HG03175 (cell line): ENCODE results near the gene MDN1.
"Not testable (repeated sequence)": the region's sequence is repeated elsewhere in the genome, so short reads cannot be mapped to it uniquely, and the experiment has no call there.

Experiments
- ATAC-seq: cut with Tn5 transposase; IDR thresholded peaks from one replicate; pipeline ENCODE4 v1.9.1; 2021; ENCODE audit warnings: mild to moderate bottlenecking, moderate library complexity; ENCODE audit not compliant: unreplicated experiment

MDN1 gene, protein sequence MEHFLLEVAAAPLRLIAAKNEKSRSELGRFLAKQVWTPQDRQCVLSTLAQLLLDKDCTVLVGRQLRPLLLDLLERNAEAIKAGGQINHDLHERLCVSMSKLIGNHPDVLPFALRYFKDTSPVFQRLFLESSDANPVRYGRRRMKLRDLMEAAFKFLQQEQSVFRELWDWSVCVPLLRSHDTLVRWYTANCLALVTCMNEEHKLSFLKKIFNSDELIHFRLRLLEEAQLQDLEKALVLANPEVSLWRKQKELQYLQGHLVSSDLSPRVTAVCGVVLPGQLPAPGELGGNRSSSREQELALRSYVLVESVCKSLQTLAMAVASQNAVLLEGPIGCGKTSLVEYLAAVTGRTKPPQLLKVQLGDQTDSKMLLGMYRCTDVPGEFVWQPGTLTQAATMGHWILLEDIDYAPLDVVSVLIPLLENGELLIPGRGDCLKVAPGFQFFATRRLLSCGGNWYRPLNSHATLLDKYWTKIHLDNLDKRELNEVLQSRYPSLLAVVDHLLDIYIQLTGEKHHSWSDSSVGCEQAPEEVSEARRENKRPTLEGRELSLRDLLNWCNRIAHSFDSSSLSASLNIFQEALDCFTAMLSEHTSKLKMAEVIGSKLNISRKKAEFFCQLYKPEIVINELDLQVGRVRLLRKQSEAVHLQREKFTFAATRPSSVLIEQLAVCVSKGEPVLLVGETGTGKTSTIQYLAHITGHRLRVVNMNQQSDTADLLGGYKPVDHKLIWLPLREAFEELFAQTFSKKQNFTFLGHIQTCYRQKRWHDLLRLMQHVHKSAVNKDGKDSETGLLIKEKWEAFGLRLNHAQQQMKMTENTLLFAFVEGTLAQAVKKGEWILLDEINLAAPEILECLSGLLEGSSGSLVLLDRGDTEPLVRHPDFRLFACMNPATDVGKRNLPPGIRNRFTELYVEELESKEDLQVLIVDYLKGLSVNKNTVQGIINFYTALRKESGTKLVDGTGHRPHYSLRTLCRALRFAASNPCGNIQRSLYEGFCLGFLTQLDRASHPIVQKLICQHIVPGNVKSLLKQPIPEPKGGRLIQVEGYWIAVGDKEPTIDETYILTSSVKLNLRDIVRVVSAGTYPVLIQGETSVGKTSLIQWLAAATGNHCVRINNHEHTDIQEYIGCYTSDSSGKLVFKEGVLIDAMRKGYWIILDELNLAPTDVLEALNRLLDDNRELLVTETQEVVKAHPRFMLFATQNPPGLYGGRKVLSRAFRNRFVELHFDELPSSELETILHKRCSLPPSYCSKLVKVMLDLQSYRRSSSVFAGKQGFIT (N-terminal part only)

DNA sequence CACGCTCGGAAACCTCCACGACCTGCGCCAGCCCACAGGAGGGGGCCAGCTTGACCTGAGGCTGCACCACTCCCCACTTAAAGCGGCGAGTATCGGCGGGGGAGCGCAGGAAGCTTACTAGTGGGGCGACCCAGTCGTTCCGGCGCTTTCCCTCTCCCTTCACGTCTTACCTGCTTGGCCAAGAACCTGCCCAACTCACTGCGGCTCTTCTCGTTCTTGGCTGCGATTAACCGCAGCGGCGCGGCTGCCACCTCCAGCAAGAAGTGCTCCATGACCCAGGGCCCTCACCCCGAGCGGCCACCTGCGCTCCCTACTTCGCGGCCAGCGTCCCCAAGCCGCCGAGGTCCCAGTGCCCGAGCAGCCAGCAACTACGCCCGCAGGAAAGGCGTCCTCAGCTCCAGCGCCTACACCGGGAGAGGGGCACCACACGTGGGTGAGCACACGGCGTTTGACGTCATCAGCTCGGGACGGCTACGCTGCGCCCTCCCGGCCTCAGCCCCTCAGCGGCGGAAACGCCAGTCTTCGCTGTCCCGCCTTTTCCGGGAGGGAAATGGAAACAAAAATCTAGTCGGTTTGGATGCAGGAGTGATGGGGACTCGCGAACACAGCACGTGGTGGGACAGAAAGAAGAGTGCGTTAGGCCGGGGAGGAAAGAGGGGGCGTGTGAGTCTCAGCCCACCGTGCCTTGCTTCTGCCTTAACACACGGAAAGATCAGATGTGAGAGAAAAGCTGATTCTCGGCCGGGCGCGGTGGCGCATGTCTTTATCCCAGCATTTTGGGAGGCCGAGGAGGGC, at the start of gene MDN1:
MDN1 (minus strand) TSS at position 459 of the 795 bp plus-strand sequence; CDS start at position 272, 187 bp downstream.
- ATAC-seq = peak; percentile 94

DNA sequence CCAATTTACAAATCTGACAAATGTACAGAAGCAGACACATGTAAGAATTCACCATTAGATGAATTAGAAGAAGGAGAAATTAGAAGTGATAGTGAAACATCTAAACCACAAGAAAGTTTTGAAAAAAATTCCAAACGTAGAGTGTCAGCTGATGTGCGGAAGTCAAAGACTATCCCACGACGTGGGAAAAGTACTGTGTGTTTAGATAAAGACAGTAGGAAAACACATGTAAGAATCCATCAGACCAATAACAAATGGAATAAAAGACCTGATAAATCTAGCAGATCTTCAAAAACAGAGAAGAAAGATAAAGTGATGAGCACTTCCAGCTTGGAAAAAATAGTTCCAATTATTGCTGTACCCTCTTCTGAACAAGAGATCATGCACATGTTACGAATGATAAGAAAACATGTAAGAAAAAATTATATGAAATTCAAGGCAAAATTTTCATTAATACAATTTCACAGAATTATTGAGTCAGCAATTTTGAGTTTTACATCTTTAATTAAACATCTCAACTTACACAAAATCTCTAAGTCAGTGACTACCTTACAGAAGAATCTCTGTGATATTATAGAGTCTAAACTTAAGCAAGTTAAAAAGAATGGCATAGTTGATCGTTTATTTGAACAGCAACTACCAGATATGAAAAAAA, 46.6 kb upstream of the MDN1 start:
- ATAC-seq = no peak

DNA sequence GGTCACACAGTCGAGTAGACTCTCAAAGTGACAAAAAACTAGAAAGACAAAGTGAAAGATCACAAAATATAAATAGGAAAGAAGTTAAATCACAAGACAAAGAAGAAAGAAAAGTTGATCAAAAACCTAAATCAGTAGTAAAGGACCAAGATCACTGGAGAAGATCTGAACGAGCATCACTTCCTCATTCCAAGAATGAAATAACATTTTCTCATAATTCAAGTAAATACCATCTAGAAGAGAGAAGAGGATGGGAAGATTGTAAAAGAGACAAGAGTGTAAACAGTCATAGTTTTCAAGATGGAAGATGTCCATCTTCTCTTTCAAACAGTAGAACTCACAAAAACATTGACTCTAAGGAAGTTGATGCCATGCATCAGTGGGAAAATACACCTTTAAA, 43.1 kb upstream of the MDN1 start:
- ATAC-seq = no peak

DNA sequence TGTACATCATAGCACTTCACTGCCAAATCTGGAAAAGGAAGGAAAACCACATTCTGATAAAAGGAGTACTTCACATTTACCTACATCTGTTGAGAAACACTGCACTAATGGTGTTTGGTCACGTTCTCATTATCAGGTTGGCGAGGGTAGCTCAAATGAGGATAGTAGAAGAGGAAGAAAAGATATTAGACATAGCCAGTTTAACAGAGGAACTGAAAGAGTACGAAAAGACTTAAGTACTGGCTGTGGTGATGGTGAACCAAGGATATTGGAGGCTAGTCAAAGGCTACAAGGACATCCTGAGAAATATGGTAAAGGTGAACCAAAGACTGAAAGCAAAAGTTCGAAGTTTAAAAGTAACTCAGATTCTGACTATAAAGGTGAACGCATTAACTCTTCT, 42.7 kb upstream of the MDN1 start:
- peak; percentile 77 for ATAC-seq

DNA sequence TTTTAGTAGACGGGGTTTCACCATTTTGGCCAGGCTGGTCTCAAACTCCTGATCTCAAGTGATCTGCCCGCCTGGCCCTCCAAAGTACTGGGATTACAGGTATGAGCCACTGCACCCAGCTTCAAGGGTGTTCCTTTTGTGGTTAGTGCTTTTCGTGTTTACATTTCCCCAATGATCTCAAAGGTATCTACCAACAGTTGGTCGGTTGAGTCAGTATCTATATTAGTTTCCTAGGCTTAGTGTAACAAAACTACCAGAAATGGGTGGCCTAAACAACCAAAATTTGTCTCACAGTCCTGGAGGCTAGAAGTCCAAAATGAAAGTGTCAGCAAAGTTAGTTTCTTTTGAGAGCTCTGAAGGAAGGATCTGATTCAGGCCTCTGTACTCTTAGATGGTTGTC, 40.1 kb upstream of the MDN1 start:
- ATAC-seq = peak; percentile 51

DNA sequence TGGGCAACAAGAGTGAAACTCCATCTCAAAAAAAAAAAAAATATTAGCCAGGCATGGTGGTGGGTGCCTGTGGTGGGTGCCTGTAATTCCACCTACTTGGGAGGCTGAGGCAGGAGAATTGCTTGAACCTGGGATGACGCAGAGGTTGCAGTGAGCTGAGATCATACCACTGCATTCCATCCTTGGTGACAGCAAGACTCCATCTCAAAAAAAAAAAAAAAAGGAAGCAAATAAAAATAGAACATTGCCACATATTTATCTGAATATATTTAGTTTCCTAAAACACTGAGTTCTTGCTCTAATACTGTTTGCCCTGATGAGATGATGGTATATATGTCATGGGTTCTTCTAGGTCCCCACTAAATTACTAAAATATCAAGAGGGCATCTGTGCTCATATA, 38.4 kb upstream of the MDN1 start:
- no peak for ATAC-seq

DNA sequence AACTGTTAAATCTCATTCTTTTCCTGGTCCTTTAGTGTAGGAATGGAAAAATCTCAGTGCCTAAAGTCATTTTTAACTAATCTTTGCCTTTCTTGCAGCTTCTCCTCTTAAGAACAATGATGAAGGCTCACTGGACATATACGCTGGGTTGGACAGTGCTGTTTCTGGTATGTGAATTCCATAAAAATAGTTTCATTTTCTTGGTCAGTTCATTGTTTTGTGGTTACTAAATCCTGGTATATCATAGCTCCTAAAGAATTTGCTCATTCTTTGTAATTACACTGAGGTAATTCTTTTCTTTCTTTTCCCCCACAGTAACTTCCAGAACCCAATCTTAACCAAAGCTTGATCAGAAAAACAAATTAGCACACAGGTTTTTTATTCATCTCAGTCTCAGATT, 33.5 kb upstream of the MDN1 start:
- ATAC-seq = no peak

DNA sequence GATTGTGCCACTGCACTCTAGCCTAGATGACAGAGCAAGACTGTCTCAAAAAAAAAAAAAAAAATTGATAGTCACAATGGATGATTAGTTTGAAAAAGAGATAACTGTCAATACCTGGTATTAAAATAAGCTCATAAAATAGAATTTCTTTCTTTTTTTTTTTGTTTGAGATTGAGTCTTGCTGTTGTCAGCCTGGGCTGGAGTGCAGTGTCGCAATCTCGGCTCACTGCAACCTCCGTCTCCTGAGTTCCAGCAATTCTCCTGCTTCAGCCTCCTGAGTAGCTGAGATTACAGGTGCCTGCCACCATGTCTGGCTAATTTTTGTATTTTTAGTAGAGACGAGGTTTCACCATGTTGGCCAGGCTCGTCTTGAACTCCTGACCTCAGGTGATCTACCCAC, 27.9 kb upstream of the MDN1 start:
- ATAC-seq = not testable (repeated sequence)

DNA sequence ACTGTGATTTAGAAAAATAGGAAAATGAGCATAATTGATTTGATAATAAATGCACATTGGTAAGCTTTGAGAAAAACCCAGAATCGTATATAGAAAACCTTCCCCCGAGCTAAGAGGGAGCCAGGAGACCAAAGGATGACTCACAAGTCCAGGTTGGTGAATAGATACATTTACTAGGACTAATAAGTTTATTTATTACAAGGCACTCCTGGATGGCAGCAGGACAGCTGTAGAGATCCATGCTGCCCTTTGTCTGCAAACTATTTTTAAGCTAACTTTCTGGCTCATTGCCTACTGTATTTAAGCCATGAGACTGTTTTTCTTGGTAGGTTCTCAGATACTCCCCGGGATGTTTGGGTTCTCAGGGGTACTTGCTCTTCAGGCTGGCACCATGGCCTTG, 23.5 kb upstream of the MDN1 start:
- ATAC-seq = no peak

DNA sequence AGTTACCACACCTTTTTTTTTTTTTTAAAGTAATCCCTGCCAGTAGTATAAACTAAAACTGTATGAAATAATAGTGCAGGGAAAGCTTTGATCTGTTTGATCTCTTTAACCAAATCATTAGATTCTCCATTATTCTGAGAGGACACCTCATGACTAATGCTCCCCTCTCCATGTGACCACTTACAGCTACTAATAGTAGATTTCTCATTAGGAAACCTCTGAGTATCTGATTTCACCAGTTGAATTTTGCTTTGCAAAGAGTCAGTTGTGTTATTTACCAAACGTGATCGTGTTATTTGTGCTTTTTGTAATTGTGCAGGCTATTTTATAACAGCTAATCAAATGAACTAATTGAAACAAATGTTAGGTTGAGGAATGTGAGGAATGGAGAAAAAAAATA, 22.6 kb upstream of the MDN1 start:
- no peak for ATAC-seq

DNA sequence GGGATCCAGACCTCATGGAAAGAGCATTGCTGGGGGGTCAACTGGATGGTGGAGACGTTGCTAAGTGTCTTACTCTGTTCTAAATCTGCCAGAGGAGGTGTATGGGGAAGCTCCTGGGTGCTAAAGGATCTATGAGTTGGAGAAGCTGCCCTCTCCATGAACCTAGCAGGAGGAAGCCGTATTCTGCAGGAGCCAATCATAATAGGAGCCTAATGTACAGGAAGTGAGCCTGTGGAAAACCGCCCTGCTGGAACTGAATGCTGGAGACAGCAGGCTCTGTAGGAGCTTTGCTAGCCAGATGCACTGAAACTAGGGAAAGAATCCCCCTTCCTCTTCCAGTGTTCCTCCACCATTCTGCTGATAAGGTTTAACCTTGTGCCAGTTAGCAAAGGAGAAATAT, 20.9 kb upstream of the MDN1 start:
- no peak for ATAC-seq

DNA sequence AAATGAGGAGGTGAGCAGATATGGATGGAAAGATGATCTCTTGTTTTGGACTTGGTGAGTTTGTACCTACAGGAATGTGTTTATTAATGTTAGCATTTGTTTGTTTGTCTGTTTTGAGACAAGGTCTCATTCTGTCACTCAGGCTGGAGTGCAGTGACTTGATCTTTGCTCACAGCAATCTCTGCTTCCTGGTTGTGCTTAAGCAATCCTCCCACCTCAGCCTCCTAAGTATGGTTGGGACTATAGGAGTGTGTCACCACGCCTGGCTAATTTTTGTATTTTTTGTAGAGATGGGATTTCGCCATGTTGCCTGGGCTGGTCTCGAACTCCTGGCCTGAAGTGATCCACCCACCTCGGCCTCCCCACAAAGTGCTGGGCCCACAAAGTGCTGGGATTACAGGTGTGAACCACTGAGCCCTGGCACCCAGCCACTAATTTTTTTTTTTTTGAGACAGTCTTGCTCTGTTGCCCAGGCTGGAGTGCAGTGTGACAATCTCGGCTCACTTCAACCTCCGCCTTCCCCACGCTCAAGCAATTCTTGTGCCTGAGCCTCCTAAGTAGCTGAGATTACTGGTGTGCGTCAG, 17.1 kb upstream of the MDN1 start:
- no peak for ATAC-seq

DNA sequence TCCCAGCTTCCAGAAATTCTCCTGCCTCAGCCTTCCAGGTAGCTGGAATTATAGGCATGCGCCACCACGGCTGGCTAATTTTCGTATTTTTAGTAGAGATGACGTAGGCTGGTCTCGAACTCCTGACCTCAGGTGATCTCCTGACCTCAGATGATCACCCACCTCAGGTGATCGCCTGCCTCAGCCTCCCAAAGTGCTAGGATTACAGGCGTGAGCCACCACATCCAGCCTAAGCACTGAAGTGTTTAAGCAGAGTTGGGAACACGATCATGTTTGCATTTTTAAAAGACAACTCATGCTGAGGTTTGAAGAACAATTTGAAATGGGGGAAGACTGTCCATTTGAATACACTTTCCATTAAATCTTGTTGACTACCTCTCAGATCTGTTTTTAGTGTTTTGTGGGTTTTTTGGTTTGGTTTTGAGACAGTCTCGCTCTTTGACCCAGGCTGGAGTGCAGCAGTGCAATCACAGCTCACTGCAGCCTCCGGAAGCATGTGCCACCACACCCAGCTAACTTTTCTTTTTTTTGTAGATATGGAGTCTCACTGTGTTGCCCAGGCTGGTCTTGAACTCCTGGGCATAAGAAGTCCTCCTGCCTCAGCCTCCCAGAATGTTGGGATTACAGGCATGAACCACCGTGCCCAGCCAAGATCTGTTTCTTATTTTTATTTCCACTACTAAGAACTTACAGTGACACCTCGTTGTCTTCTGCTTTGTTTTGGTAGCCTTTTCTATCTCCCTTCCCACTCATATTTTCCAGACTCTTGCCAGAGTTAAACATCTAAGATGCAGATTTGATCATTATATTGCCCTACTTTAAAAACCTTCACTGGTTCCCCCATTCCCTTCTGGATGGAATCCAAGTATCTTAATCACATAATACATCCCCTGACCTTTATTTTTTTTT, 15.5 kb upstream of the MDN1 start:
- ATAC-seq = peak; percentile 97

DNA sequence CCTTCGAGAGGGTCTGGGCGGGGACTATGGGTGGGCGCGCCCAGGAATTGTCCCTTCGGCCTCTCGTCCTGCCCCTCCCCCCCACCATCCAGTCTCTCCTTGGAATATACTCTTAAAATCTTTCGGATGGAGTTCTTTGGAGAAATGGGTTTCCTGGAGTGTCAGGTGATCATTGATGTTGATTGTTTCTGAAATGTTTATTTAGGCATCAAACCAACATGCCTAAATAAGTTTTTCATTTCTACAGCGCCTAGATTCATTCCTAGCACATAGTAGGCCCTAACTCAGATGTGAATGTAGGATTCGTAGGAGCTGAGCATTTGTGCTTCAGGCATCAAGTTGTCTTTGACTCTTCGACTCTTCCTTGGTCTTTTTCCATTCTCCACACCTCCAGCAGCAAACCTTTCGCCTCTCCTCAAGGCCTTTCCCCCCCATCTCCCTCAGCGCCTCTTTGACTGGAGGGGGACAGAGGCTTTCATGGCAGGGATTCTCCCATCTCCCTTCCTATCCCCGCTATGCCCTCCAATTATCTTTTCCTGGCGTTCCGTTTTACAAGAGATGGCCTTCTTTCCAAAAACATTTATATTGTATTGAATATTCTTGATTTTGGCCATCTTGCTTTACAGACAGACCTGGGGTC, 10.7 kb upstream of the MDN1 start:
- no peak for ATAC-seq

DNA sequence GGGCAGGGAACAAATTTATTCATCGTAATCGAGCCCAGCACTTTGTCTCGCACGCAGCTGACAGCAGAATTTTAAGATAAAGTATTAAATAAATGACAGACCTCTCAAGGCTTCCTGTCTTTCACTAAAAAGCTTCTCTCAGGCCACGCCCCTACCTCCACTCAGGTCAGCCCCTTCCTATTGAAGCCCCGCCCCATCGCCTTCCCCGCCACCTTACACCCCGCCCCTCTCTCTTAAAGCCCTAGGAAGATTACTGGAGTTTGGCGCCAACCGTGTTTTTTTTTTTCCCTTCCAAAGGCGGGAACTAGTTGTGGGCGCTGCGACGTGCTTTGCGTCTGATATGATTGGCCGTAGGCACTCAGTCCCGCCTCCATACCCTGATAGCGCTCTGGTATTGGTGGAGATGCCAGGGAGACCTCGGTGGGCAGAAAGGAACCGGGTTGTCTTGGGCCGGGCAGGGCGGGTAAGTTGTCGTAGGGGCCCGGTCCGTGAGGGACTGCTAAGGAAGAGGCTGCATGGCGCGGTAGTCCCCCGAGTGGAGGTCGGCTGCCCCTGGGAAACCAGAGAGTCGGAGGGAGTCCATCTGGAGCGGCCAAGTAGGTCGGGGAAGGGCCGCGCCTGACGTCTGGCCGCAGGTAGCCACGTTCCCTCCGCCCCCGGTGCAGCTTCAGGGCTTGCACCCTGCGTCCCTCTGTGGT, 10.0 kb upstream of the MDN1 start, which contains the start of gene CASP8AP2:
CASP8AP2 (plus strand) TSS at position 409 of the 698 bp plus-strand sequence.
- ATAC-seq = peak; percentile 97

DNA sequence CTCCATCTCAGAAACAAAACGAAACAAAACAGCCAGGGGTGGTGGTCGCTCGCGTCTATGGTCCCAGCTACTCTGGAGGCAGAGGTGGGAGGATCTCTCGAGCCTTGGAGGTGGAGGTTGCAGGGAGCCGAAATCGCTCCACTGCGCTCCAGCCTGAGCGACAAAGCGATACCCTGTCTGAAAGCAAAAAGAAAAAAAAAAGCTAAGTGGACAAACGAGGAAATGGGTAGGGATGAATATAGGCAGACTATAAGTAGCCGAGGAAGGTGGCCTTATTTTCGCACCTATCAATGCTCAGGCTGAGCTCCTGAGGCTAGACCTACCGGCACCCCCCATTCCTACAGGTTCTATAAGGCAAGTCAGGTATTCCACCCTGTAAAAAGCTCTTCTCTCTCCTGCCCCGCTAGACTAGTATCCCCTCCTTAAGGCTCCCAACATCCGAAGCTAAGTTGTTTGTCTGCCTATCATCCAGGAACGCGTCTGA, 9.4 kb upstream of the MDN1 start:
- peak; percentile 37 for ATAC-seq

DNA sequence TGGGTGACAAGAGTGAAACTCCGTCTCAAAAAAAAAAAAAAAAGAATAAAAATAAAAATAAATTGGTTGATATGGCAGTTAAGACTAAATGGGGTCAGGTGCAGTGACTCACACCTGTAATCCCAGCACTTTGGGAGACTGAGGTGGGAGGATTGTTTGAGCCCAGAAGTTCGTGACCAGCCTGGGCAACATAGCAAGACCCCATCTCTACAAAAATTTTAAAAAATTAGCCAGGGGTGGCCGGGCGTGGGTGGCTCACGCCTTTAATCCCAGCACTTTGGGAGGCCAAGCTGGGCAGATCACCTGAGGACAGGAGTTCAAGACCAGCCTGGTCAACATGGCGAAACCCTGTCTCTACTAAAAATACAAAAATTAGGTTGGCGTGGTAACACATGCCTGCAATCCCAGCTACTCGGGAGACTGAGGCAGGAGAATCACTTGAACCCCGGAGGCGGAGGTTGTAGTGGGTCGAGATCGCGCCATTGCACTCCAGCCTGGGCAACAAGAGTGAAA, 8.9 kb upstream of the MDN1 start:
- not testable (repeated sequence) for ATAC-seq
